Measurements from ENCODE around the gene DGKQ. TPM values are rescaled to one million over a fixed set of nuclear protein-coding genes. Genes with fewer than 3 reads are reported as not detected.

DGKQ gene
- total RNA-seq, 1 experiment from 2014 or later, result 22.0 TPM

DNA sequence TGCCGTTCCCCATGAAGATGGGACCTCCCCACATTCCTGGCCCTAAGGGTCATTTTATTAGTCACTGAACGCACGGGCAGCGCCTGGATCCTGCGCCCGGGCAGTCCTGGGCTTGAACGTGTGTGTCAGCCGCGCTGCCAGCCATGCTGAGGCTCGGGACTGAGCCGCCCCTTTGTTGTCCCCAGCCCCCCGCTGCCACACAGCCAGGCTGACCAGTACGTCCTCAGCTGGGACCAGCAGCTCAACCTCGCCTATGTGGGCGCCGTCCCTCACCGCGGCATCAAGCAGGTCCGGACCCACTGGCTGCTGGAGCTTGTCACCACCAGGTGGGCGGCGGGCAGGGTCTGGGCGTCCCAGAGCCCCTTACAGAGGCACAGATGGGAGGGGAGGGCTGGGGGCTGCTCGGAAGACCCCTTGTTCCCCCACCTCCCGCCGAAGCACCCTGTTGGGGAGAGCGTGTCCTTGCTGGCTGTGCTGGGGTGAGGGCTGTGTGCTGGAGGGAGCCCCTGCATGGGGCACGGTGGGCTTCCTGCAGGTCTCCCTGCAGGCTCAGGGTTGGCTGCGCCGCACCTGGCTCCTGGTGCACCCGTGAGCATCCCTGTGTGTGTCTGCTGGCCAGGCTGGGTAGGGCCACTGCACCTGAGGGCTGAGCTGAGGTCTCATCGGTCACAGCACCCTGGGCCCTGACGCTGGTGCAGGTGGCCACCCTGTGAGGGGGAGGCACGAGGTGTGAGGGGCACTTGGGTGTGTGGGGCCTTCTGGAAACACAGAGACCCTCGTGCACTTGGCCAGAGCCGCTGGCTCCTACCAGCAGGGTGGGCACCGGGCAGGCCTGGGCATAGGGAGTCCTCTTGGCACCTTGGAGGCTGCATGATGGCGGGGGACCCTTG lies 14.5 kb upstream of the DGKQ start:
- no peak overlapping the region for H2AFZ ChIP-seq (ENCODE audit: low read depth, low read length, poor library complexity, severe bottlenecking)

More for the DNA sequence above, 14.5 kb upstream of the DGKQ start:
- ATAC-seq (no peak), DNase-seq (ENCODE audit: low read depth, low spot score) (no peak)
- Histone ChIP-seq H3K27me3 (ENCODE audit: insufficient read depth, low read length) (no peaks in the 10 kb centered on the region), H3K9me2 (ENCODE audit: insufficient read depth) (no peaks in the 10 kb centered on the region), H3K4me3 (replicated peaks in 1 of 2; ENCODE audit: low read depth in 1 of 2, low read length in 2 of 2) (peak overlapping the region; percentile 67 to 71), H3K4me2 (ENCODE audit: low read length) (peak overlapping the region; percentile 96), H3K4me1 (ENCODE audit: control insufficient read depth in 1 of 2, insufficient read depth in 2 of 2, low read length in 2 of 2) (peaks cover 17 to 47% of the 10 kb centered on the region in 2 experiments), H3K27ac (ENCODE audit: low read depth, low read length) (peak overlapping the region; percentile 88), H3K9me3 (ENCODE audit: control insufficient read depth in 1 of 2, insufficient read depth in 1 of 2, low read depth in 1 of 2, low read length in 2 of 2) (no peaks in the 10 kb centered on the region), H4K20me1 (ENCODE audit: insufficient read depth) (no peaks in the 10 kb centered on the region), H3K36me3 (ENCODE audit: control insufficient read depth in 1 of 2, insufficient read depth in 2 of 2, low read length in 2 of 2) (no peaks in the 10 kb centered on the region), H3K9ac (ENCODE audit: low read length) (peak overlapping the region; percentile 70), H3K79me2 (ENCODE audit: insufficient read depth, low read length) (no peaks in the 10 kb centered on the region)
- intact Hi-C loops (cut with micrococcal nuclease), result loop anchor here (2.0 to 10.0 kb wide), 3 partner anchors 15 to 383 kb away; partner anchors contain the start of gene DGKQ
- ChIA-PET RAD21 (ENCODE audit: low non-redundant PET in 1 of 2, low total read pairs in 2 of 2, uncharacterized antibody in 2 of 2, unreplicated experiment in 2 of 2) (interaction anchor here (0.6 to 1.0 kb wide), 4 partner anchors 25 to 245 kb away, joined by 3 to 4 read pairs (median 4); no protein-coding TSS in a partner anchor), POLR2A (no interaction called here), CTCF (interaction anchor here (0.7 to 1.3 kb wide), 6 partner anchors 23 to 385 kb away, joined by 3 to 7 read pairs (median 3); partner anchors contain the start of genes FGFRL1, GAK and TMEM175)
- TSS peak; percentile 33 for BruUV-seq (replicated peaks)
- TF ChIP-seq EGR1 (IDR thresholded peaks at IDR 0.05; ENCODE audit: low read depth), result no peak
- TF ChIP-seq RAD21 (IDR thresholded peaks at IDR 0.05; ENCODE audit: low read depth), result no peak
- no peak for TF ChIP-seq YY1 (IDR thresholded peaks at IDR 0.05; ENCODE audit: extremely low read depth, insufficient replicate concordance, low read depth, low read length)
- TF ChIP-seq POLR2AphosphoS5 (IDR thresholded peaks at IDR 0.05; ENCODE audit: low read depth, low read length), result no peak
- TF ChIP-seq EZH2phosphoT487 (IDR thresholded peaks at IDR 0.05; ENCODE audit: borderline replicate concordance), result no peak
- TF ChIP-seq, protein P1, sequence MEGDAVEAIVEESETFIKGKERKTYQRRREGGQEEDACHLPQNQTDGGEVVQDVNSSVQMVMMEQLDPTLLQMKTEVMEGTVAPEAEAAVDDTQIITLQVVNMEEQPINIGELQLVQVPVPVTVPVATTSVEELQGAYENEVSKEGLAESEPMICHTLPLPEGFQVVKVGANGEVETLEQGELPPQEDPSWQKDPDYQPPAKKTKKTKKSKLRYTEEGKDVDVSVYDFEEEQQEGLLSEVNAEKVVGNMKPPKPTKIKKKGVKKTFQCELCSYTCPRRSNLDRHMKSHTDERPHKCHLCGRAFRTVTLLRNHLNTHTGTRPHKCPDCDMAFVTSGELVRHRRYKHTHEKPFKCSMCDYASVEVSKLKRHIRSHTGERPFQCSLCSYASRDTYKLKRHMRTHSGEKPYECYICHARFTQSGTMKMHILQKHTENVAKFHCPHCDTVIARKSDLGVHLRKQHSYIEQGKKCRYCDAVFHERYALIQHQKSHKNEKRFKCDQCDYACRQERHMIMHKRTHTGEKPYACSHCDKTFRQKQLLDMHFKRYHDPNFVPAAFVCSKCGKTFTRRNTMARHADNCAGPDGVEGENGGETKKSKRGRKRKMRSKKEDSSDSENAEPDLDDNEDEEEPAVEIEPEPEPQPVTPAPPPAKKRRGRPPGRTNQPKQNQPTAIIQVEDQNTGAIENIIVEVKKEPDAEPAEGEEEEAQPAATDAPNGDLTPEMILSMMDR (IDR thresholded peaks at IDR 0.05 in 2 of 3, conservative IDR thresholded peaks at IDR 0.05 in 1 of 3; ENCODE audit: borderline replicate concordance in 1 of 3, insufficient read depth in 1 of 3, low read depth in 2 of 3, low read length in 2 of 3), result no peak
- no peak for TF ChIP-seq SP1 (IDR thresholded peaks at IDR 0.05; ENCODE audit: low read depth)
- TF ChIP-seq ZNF274 (IDR thresholded peaks at IDR 0.05; ENCODE audit: low read depth, low read length), result no peak
- TF ChIP-seq, protein P2, sequence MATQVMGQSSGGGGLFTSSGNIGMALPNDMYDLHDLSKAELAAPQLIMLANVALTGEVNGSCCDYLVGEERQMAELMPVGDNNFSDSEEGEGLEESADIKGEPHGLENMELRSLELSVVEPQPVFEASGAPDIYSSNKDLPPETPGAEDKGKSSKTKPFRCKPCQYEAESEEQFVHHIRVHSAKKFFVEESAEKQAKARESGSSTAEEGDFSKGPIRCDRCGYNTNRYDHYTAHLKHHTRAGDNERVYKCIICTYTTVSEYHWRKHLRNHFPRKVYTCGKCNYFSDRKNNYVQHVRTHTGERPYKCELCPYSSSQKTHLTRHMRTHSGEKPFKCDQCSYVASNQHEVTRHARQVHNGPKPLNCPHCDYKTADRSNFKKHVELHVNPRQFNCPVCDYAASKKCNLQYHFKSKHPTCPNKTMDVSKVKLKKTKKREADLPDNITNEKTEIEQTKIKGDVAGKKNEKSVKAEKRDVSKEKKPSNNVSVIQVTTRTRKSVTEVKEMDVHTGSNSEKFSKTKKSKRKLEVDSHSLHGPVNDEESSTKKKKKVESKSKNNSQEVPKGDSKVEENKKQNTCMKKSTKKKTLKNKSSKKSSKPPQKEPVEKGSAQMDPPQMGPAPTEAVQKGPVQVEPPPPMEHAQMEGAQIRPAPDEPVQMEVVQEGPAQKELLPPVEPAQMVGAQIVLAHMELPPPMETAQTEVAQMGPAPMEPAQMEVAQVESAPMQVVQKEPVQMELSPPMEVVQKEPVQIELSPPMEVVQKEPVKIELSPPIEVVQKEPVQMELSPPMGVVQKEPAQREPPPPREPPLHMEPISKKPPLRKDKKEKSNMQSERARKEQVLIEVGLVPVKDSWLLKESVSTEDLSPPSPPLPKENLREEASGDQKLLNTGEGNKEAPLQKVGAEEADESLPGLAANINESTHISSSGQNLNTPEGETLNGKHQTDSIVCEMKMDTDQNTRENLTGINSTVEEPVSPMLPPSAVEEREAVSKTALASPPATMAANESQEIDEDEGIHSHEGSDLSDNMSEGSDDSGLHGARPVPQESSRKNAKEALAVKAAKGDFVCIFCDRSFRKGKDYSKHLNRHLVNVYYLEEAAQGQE (IDR thresholded peaks at IDR 0.05; ENCODE audit: low read depth), result no peak
- no peak for TF ChIP-seq POLR2A (IDR thresholded peaks at IDR 0.05; ENCODE audit: borderline replicate concordance, extremely low read depth, insufficient read depth, insufficient read length)
- TF ChIP-seq, protein P3, sequence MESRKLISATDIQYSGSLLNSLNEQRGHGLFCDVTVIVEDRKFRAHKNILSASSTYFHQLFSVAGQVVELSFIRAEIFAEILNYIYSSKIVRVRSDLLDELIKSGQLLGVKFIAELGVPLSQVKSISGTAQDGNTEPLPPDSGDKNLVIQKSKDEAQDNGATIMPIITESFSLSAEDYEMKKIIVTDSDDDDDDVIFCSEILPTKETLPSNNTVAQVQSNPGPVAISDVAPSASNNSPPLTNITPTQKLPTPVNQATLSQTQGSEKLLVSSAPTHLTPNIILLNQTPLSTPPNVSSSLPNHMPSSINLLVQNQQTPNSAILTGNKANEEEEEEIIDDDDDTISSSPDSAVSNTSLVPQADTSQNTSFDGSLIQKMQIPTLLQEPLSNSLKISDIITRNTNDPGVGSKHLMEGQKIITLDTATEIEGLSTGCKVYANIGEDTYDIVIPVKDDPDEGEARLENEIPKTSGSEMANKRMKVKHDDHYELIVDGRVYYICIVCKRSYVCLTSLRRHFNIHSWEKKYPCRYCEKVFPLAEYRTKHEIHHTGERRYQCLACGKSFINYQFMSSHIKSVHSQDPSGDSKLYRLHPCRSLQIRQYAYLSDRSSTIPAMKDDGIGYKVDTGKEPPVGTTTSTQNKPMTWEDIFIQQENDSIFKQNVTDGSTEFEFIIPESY (IDR thresholded peaks at IDR 0.05; ENCODE audit: extremely low read depth, insufficient replicate concordance, low read length), result no peak
- TF ChIP-seq ELF1 (IDR thresholded peaks at IDR 0.05; ENCODE audit: borderline replicate concordance, low read depth), result no peak
- no peak for TF ChIP-seq FOSL1 (IDR thresholded peaks at IDR 0.05; ENCODE audit: low read depth)
- no peak for TF ChIP-seq EZH2 (IDR thresholded peaks at IDR 0.05)
